ENCODE results near the gene SDCCAG8.

GRCh38 chr1:243407284-243408018 is 151.6 kb downstream of the SDCCAG8 start:
- TF ChIP-seq CTCF (IDR thresholded peaks at IDR 0.05; ENCODE audit: insufficient read depth, low read depth, low read length): no peak
- TF ChIP-seq EZH2 (IDR thresholded peaks at IDR 0.05; ENCODE audit: insufficient read depth, low read length): no peak

All from astrocyte (in vitro differentiated cells and primary cell).